NT2/D1 (cell line): ENCODE data around the gene RSPO4.

ENCODE experiments used
- SUZ12 ChIP-seq: IDR thresholded peaks from 2 replicates; pipeline ENCODE4 v1.6.1; 2011; ENCODE audit not compliant: insufficient read length, insufficient read depth; ENCODE audit errors: extremely low read depth
- YY1 ChIP-seq: IDR thresholded peaks from 2 replicates; pipeline ENCODE4 v1.6.1; 2011; ENCODE audit not compliant: insufficient read length, insufficient read depth
- ZNF274 ChIP-seq: IDR thresholded peaks from 2 replicates; pipeline ENCODE4 v1.6.1; 2011; ENCODE audit warnings: mild to moderate bottlenecking, low read depth, low read length

DNA sequence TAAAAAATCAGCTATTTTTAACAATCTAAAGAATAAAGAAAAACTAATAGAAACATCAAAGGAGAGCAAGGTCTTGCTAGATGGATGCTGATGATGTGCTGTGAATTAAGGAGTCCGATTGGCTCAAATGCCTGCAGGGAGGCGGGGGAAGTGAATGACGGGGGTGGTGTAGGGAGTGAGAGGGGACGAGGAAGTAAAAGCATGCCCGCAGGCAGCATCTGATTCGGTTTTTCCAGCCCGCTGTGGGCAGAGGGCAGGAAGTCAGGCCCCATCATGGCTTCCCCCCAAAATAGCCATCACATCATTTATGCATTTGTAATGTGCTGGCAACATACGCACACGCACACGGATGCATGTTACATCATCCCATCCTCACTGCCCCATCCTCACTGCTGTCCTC, 10.3 kb downstream of the RSPO4 start:
- TF ChIP-seq YY1 (no peak), ZNF274 (no peak), SUZ12 (no peak)
